HK-2 (cell line): Measurements from ENCODE around the gene SLC46A1.

Experiments used
- DNase-seq: peaks from one replicate; pipeline ENCODE4 v3.0.0-alpha.2; 2018; ENCODE audit not compliant: unreplicated experiment

SLC46A1 gene

GRCh38 chr17:28379814-28380801 is 25.9 kb downstream of the SLC46A1 start:
- no peak for DNase-seq

GRCh38 chr17:28372945-28373274 is 33.1 kb downstream of the SLC46A1 start:
- DNase-seq: no peak

DNA sequence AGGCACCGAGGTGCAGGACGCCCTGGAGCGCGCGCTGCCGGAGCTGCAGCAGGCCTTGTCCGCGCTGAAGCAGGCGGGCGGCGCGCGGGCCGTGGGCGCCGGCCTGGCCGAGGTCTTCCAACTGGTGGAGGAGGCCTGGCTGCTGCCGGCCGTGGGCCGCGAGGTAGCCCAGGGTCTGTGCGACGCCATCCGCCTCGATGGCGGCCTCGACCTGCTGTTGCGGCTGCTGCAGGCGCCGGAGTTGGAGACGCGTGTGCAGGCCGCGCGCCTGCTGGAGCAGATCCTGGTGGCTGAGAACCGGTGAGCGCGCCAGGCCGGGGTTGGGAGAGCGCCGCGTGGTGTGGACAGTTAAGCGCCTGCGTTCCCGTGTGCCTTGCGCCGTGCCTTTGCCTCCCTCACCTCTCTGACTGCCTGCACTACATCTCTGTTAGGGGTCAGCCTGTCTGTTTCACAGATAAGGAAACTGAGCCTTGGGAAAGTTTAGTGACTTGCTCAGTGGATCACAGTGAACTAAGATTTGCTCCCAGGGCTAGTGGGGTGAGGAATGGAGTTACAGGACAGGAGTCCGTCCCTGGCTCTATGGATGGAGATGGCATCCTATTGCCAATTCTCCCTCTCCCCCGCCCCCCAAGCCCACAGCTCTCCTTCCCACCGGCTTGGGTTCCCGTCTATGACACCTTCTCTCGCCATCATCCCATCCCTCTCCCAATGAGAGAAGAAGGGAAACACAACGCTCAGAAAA is 33.6 kb downstream of the SLC46A1 start:
- no peak for DNase-seq

DNA sequence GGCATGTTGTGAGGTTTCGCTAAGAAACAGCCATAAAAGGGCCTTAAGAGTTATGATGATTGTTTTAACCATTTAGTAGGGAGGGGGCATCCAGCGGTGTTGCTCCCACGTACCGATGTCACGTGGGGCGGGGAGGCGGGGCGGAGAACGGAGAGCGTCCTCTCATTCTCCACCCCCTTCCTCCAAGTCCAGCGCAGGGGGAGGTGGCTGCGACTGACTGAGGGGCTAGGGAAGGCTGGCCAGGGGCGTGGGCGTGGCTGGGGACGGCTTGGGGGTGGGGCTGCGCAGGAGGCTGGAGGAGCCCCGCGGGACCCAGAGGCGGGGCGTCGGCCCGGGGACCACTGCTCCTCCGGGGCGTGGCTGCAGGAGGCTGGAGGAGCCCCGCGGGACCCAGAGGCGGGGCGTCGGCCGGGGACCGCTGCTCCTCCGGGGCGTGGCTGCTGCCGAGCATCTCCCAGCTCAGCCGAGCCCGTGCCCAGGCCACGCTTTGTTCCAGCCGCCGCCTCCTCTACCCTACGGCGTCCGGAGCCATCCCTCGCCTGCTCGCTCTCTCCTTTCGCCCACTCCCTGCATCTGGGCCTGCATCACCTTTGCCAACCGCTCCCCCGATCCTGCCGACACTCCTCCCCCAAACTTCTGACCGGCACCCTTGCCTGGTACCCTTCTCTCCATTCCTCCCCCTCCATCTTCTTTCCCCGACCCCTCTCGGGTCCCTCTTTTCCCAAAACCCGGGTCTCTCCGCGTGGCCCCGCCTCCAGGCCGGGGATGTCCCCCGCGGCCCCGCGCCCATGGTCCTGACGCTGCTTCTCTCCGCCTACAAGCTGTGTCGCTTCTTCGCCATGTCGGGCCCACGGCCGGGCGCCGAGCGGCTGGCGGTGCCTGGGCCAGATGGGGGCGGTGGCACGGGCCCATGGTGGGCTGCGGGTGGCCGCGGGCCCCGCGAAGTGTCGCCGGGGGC is 34.5 kb downstream of the SLC46A1 start, which contains the start of gene SARM1:
TSS of gene SARM1 (plus strand) at position 450 of the 958 bp plus-strand sequence. CDS start at position 789, 339 bp downstream.
- no peak for DNase-seq

- no peak for DNase-seq
Observed at GRCh38 chr17:28370744-28371103, 35.3 kb downstream of the SLC46A1 start.

GRCh38 chr17:28370035-28370743 is 35.8 kb downstream of the SLC46A1 start, which contains the start of gene VTN:
Gene VTN, minus strand, starts transcription at chr17:28370307. Its CDS starts 104 bp downstream, at chr17:28370203.
- DNase-seq: no peak

DNA sequence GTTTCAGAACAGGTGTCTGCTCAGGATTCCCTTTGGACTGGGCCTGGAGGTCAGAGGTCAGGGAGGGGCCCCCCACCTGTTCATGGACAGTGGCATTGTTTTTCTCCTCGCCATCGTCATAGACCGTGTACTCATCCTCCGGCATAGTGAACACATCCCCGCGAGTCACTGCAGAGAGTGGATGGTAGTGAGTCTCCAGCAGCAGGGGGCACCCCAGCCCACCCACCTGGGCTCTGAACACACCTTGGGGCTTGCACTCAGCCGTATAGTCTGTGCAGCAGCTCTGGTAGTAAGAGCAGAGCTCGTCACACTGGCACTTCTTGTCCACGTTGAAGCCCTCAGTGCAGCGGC is 36.4 kb downstream of the SLC46A1 start:
- no peak for DNase-seq

- no peak for DNase-seq
Observed at GRCh38 chr17:28368915-28369683, 36.9 kb downstream of the SLC46A1 start.

GRCh38 chr17:28368306-28368831 is 37.6 kb downstream of the SLC46A1 start:
- no peak for DNase-seq

DNA sequence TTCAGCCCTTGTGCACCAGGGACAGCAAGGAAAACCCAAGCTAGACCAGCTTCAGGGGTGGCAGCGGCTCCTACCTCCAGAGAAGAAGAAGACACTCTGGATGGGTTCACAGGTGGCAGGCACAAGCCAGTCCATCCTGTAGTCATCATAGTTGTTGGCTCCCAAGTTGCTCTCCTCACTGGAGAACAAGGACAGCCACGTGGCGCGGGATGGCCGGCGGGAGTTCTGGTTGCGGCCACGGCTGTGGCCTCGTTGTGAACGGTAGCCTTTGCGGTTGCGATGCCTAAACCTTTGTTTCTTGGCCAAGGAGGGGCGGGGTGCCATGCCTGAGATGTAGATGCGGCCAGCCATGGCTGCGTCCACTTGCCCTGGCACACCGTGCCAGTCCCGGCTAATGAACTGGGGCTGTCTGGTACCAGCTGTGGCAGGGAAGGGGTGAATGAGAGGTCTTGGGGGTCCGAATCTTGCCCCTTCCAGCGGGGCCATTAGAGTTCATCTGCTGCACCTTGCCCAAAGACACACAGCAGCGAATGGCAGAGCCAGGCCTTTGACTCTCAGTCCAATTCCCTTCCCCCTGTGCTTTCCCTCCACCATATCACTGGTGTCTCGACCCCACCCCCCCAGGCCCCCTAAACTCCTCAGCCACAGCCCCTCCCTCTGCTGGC is 38.2 kb downstream of the SLC46A1 start:
- DNase-seq: no peak

DNA sequence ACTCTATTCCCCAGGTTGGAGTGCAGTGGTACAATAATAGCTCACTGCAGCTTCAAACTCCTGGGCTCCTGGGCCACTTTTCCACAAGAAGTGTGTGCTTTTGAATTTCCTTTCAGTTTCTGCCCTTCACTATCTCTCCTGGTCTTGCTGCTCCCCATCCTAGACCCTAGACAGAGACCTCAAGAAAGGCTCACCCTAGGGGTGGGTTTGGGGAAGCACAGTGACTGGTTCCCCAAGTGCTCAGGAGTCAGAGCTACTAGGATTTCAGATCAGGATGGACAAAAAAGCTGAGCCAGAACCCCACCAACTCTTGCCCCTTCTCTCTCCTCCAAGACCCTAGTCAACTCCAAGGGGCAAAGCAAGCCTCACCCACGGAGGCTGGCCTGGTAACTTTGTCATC is 39.4 kb downstream of the SLC46A1 start:
- no peak for DNase-seq

- DNase-seq: no peak
Observed at GRCh38 chr17:28365487-28365886, 40.5 kb downstream of the SLC46A1 start.

DNA sequence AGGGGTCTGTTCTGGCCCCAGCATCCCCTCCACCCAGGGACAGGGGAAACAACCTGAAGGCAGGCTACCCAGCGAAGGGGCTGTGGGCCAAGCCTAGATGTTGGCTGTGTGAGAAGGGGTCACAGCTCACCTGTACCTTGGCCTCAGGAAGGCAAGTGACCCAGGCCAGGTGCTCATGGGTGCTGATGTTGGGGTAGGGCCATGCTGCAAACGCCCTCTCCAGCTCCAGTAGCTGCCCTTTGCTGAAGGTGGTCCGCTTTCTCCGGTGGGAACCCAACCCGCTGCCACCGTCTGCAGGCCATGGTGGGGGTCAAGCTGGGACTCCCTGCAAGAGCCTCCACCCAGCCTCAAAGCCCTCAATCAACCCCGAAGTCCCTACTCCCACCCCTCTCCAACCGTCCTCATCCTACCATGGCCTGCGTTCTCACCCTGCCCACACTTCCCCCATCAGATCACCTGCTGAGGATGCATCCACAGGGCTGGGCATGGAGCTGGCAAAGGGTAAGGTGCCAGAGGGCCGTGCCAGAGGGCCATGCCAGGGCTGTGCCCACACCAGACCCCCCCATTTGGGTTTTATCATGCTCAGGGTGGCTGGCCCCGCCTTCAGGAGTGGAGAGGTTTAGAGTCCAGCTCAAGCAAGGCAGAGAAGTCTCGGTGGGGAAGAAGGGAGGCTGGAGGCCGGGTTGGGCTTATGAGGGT is 41.2 kb downstream of the SLC46A1 start, which contains the start of gene SEBOX:
TSS of gene SEBOX (minus strand) at position 535 of the 699 bp plus-strand sequence. CDS start at position 487, 48 bp downstream.
- DNase-seq: no peak

DNA sequence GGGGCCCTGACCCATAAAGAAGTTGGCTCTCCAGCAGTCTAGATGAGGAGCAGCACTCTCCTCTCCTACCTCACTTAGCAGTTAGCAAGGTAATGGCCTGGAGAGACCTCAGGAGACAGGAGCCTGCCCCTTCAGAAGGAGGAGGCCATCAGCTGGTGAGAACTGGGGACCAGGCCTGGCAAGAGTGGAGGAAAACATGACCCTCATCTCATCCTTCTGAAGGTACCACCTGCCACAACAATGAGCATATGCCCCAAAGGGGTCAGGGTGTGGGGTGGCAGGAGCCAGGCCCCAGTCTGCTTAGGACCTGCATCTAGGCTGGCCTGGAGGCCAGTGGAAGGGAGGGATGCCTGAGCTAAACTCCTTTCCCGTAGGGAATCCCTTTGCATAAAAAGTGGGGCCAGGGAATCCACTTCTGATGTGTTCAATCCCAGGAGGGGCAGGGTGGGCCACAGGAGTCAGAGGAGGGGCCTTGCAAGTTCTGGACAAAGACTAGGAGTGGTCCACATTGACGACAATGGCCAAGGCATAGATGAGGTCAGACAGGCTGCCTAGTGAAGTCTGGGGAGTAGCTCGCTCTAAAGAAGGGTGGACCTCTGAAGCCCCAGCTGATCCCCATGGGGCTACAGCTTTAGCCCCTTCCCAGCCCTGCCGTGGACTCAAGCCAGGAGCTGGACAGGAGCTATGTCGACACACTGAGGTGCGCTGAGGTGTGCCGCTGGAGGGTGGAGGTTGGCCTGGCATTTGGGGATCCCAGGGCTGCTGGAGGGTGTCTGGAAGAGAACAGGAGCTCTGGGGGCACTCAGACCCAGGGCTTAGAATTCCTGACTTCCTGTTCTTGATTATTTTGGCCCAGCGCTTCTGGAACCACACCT is 42.0 kb downstream of the SLC46A1 start:
- no peak for DNase-seq

- DNase-seq: no peak
Observed at GRCh38 chr17:28363186-28363585, 42.8 kb downstream of the SLC46A1 start.

GRCh38 chr17:28357901-28358197 is 48.2 kb downstream of the SLC46A1 start:
- no peak for DNase-seq

GRCh38 chr17:28357061-28357900 is 48.7 kb downstream of the SLC46A1 start, which contains the start of gene POLDIP2:
Gene POLDIP2, minus strand, starts transcription at chr17:28357527. Its CDS starts 79 bp downstream, at chr17:28357448.
- peak; percentile 96 for DNase-seq
